CD4-positive, alpha-beta T cell (primary cell): ENCODE results near the gene CRELD1. TPM values are rescaled to one million over a fixed set of nuclear protein-coding genes. Genes with fewer than 3 reads are reported as not detected.
"Not testable (repeated sequence)": the region's sequence is repeated elsewhere in the genome, so short reads cannot be mapped to it uniquely, and the experiment has no call there.

Experiments
- ATAC-seq: fragments of 200-7000 bp; cut with Tn5 transposase; one replicate; pipeline ENCODE4 v1.10.0; 2022; ENCODE audit warnings: mild to moderate bottlenecking; ENCODE audit not compliant: poor library complexity
- CTCF ChIA-PET: fragments of 350-600 bp; sonication (Branson Sonifier 250); formaldehyde crosslinking; loops from one replicate; lab custom pipeline; 2021; ENCODE audit warnings: antibody characterized with exemption, inconsistent platforms; lab: Charles Lee
- POLR2A ChIA-PET: fragments of 350-600 bp; sonication (Branson Sonifier 250); formaldehyde crosslinking; loops from one replicate; lab custom pipeline; 2021; ENCODE audit warnings: antibody characterized with exemption, inconsistent platforms; lab: Charles Lee
- DNase-seq, 14 experiments: peaks; one replicate each; pipeline ENCODE4 v3.0.0-alpha.2; 2013 to 2020; ENCODE audit warnings: mixed read lengths in 2 of 14
- H3K27ac ChIP-seq, 2 donors: one replicate each; pipeline versions ENCODE4 v1.5.1 to v1.7.0; 2013; ENCODE audit warnings: low read length in 2 of 2, low read depth in 1 of 2, mild to moderate bottlenecking in 1 of 2
- H3K27me3 ChIP-seq, 2 experiments: 1 replicate in 1 of 2; 2 replicates in 1 of 2; pipeline versions ENCODE4 v1.6.1 to v1.7.0; 2013; ENCODE audit warnings: low read length in 2 of 2, control low read depth in 1 of 2, mild to moderate bottlenecking in 1 of 2, moderate library complexity in 1 of 2; ENCODE audit not compliant: insufficient read depth in 2 of 2, control insufficient read depth in 1 of 2
- H3K36me3 ChIP-seq: one replicate; pipeline ENCODE4 v1.6.1; 2013; ENCODE audit warnings: low read length, control low read depth; ENCODE audit not compliant: insufficient read depth
- H3K4me1 ChIP-seq: one replicate; pipeline ENCODE4 v1.6.1; 2013; ENCODE audit warnings: low read length, control low read depth; ENCODE audit not compliant: insufficient read depth
- H3K4me3 ChIP-seq: one replicate; pipeline ENCODE4 v1.5.1; 2013; ENCODE audit warnings: mild to moderate bottlenecking, low read length, moderate library complexity
- H3K9me3 ChIP-seq, 2 experiments: 1 replicate in 1 of 2; 2 replicates in 1 of 2; pipeline versions ENCODE4 v1.6.1 to v1.7.0; 2013; ENCODE audit warnings: low read length in 2 of 2, mild to moderate bottlenecking in 2 of 2, control low read depth in 1 of 2, moderate library complexity in 1 of 2; ENCODE audit not compliant: control insufficient read depth in 1 of 2, insufficient read depth in 1 of 2
- H3K27ac Mint-ChIP-seq: one replicate; pipeline ENCODE4 v1.8.0; 2020; ENCODE audit warnings: mixed read lengths
- H3K27me3 Mint-ChIP-seq: one replicate; pipeline ENCODE4 v1.8.0; 2021; ENCODE audit warnings: mixed read lengths
- H3K36me3 Mint-ChIP-seq: one replicate; pipeline ENCODE4 v1.8.0; 2021; ENCODE audit warnings: low read depth, mixed read lengths
- H3K4me1 Mint-ChIP-seq: one replicate; pipeline ENCODE4 v1.8.0; 2021; ENCODE audit warnings: low read depth, mixed read lengths
- H3K4me3 Mint-ChIP-seq: one replicate; pipeline ENCODE4 v1.8.0; 2020; ENCODE audit warnings: mild to moderate bottlenecking, mixed read lengths
- H3K9me3 Mint-ChIP-seq: one replicate; pipeline ENCODE4 v1.8.0; 2020; ENCODE audit warnings: mixed read lengths
- intact Hi-C, 2 experiments: fragments of 100-400 bp; cut with DNase I in 1 of 2; cut with micrococcal nuclease in 1 of 2; formaldehyde crosslinking; loops; one replicate each; pipeline versions ENCODE4 v1.15.1 to v1.9.0; 2023 to 2025; cut with DNase I, micrococcal nuclease
- total RNA-seq, 174 experiments: library from RNA in 2 of 174; stranded (reverse) in 2 of 174; gene quantifications; one replicate each; pipeline ENCODE4 v1.2.3 and lab custom pipeline; 2021 to 2026
- TF ChIP-seq, protein P1 (sequence below): fragments of 200-600 bp; IDR thresholded peaks from one replicate; pipeline ENCODE4 v1.8.0; 2022; ENCODE audit warnings: antibody characterized with exemption, mild to moderate bottlenecking

The CRELD1 gene
- total RNA-seq, 2 experiments from 2014 or later, result 10.7 to 12.4 TPM

DNA sequence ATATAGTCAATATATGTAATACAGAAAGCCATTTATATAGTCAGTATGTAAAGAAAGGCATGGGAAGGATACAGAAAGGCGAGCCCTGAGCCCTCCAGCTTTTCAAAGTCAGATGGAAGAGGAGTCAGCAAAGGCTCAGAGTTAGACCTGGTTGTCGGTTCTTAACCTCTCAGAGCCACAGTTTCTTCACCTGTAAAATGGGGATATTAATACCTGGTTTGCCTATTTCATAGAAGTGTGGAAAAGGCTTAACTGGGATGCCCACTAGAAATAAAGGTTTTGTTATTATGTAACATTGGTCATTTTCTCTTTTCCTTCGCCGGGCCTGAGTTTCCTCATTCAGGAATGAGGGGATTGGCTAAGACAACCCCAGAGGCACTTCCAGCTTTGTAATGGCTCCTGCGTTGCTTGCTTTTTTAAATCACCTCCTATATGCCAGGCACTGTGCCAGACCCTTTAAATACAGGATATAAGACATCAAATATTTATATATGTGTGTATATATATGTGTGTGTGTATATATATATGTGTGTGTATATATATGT lies 2.4 kb downstream of the CRELD1 start:
- Histone ChIP-seq H3K36me3 (peaks cover 30% of the 10 kb centered on the region), H3K27ac (no peak overlapping the region), H3K4me1 (peaks cover 45% of the 10 kb centered on the region), H3K27me3 (no peaks in the 10 kb centered on the region), H3K9me3 (no peaks in the 10 kb centered on the region), H3K4me3 (no peak overlapping the region)
- TF ChIP-seq, protein P1, sequence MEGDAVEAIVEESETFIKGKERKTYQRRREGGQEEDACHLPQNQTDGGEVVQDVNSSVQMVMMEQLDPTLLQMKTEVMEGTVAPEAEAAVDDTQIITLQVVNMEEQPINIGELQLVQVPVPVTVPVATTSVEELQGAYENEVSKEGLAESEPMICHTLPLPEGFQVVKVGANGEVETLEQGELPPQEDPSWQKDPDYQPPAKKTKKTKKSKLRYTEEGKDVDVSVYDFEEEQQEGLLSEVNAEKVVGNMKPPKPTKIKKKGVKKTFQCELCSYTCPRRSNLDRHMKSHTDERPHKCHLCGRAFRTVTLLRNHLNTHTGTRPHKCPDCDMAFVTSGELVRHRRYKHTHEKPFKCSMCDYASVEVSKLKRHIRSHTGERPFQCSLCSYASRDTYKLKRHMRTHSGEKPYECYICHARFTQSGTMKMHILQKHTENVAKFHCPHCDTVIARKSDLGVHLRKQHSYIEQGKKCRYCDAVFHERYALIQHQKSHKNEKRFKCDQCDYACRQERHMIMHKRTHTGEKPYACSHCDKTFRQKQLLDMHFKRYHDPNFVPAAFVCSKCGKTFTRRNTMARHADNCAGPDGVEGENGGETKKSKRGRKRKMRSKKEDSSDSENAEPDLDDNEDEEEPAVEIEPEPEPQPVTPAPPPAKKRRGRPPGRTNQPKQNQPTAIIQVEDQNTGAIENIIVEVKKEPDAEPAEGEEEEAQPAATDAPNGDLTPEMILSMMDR, result no peak
- no peak overlapping the region for H3K4me3 Mint-ChIP-seq
- ChIA-PET CTCF (interaction anchor here (1.9 kb wide), 1 partner anchor 15 kb away, joined by 4 read pairs; the partner anchor contains the start of gene PRRT3), POLR2A (interaction anchor here (4.1 to 5.1 kb wide), 2 partner anchors 11 to 15 kb away, joined by 66 to 86 read pairs; partner anchors contain the start of gene PRRT3)
- H3K9me3 Mint-ChIP-seq, result no peaks in the 10 kb centered on the region
- intact Hi-C loops, result loop anchor here (2.0 to 10.0 kb wide), 3 partner anchors 51 to 349 kb away; partner anchors contain the start of genes EMC3 (in 1 of the 2) and VHL (in 1 of the 2)
- DNase-seq, result no peak
- peak overlapping the region; percentile 99 for H3K27ac Mint-ChIP-seq
- ATAC-seq, result no peak
- H3K27me3 Mint-ChIP-seq, result no peaks in the 10 kb centered on the region
- peaks cover 57% of the 10 kb centered on the region for H3K4me1 Mint-ChIP-seq
- H3K36me3 Mint-ChIP-seq, result peaks cover 38% of the 10 kb centered on the region

DNA sequence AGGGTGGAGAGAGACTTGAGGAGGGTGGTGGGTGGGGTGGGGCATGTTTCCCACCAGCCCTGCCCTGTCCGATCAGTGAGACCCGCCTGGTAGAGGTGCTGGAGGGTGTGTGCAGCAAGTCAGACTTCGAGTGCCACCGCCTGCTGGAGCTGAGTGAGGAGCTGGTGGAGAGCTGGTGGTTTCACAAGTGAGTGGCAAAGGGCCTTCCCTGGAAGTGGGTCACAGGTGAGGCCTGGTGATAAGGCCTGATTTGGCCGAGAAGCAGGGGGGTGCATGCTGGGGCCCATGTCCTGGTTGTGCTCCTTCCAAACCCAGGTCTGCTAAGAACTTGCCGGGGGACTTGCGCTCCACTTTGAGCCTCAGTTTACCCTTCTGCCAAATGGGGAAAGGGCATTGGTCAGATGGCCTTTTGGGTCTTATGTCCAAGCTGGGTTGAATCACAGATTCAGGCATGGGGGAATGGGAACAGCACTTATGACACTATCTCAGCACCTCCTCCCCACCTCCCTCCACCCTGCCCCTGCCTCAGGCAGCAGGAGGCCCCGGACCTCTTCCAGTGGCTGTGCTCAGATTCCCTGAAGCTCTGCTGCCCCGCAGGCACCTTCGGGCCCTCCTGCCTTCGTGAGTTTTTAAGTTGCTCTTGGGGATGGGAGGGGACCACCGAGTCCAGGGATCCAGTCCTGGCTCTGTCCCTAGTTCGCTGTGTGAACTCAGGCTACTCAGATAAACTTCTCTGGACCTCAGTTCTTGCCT lies 4.0 kb downstream of the CRELD1 start:
- Mint-ChIP-seq H3K4me1 (peaks cover 44% of the 10 kb centered on the region), H3K4me3 (no peak overlapping the region), H3K27ac (no peak overlapping the region), H3K9me3 (no peaks in the 10 kb centered on the region), H3K27me3 (no peaks in the 10 kb centered on the region), H3K36me3 (peaks cover 50% of the 10 kb centered on the region)
- H3K9me3 ChIP-seq, result no peaks in the 10 kb centered on the region
- DNase-seq (no peak), ATAC-seq (no peak)
- ChIA-PET CTCF (no interaction called here), POLR2A (interaction anchor here (0.8 kb wide), 1 partner anchor 129 kb away, joined by 3 read pairs; no protein-coding TSS in a partner anchor)
- intact Hi-C loops, result loop anchor here in 1 of 2 experiments (10.0 kb wide), 2 partner anchors 207 to 347 kb away; partner anchors contain the start of gene VHL
- H3K27ac ChIP-seq, result no peak overlapping the region
- H3K4me3 ChIP-seq, result no peak overlapping the region
- no peaks in the 10 kb centered on the region for H3K27me3 ChIP-seq
- TF ChIP-seq, protein P1, result no peak
- H3K4me1 ChIP-seq, result peaks cover 33% of the 10 kb centered on the region
- peaks cover 36% of the 10 kb centered on the region for H3K36me3 ChIP-seq

DNA sequence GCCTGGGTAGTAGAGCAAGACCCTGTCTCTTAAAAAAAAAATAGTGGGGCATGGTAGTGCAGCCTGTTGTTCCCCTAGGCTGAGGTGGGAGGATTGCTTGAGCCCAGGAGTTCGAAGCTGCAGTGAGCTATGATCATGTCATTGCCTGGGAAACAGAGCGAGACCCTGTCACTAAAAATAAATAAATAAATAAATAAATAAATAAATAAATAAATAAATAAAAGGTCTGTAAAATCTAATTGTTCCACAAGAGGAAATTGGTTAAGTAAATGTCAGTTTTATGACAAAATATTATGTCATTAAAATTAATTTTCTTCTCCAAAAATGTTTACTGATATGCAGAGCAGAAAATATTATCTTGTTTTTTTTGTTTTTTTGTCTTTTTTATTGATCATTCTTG lies 5.3 kb downstream of the CRELD1 start:
- no peaks in the 10 kb centered on the region for H3K9me3 ChIP-seq
- no peak overlapping the region for H3K4me3 Mint-ChIP-seq
- peaks cover 36% of the 10 kb centered on the region for H3K36me3 ChIP-seq
- H3K36me3 Mint-ChIP-seq, result peaks cover 51% of the 10 kb centered on the region
- no peaks in the 10 kb centered on the region for H3K27me3 ChIP-seq
- no peak for DNase-seq
- no peak overlapping the region for H3K4me3 ChIP-seq
- ChIA-PET POLR2A (no interaction called here), CTCF (no interaction called here)
- TF ChIP-seq, protein P1, result no peak
- intact Hi-C loops, result loop anchor here in 1 of 2 experiments (10.0 kb wide), 2 partner anchors 206 to 346 kb away; partner anchors contain the start of gene VHL
- no peak overlapping the region for H3K27ac ChIP-seq
- ATAC-seq, result no peak
- no peak overlapping the region for H3K27ac Mint-ChIP-seq
- no peaks in the 10 kb centered on the region for H3K9me3 Mint-ChIP-seq
- peaks cover 23% of the 10 kb centered on the region for H3K4me1 ChIP-seq
- H3K4me1 Mint-ChIP-seq, result peaks cover 31% of the 10 kb centered on the region
- no peaks in the 10 kb centered on the region for H3K27me3 Mint-ChIP-seq

DNA sequence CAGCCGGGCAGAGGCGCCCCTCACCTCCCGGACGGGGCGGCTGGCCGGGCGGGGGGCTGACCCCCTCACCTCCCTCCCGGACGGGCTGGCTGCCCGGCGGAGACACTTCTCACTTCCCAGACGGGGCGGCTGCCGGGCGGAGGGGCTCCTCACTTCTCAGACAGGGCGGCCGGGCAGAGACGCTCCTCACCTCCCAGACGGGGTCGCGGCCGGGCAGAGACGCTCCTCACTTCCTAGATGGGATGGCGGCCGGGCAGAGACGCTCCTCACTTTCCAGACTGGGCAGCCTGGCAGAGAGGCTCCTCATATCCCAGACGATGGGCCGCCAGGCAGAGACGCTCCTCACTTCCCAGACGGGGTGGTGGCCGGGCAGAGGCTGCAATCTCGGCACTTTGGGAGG lies 6.3 kb downstream of the CRELD1 start:
- H3K27me3 ChIP-seq, H3K27ac ChIP-seq, H3K27ac Mint-ChIP-seq, POLR2A ChIA-PET, H3K9me3 ChIP-seq, H3K9me3 Mint-ChIP-seq, H3K4me3 ChIP-seq, ATAC-seq, DNase-seq, H3K27me3 Mint-ChIP-seq, CTCF ChIA-PET, H3K4me3 Mint-ChIP-seq: not testable (repeated sequence)
- intact Hi-C loops, result loop anchor here in 1 of 2 experiments (10.0 kb wide), 2 partner anchors 205 to 345 kb away; partner anchors contain the start of gene VHL
- peaks cover 22% of the 10 kb centered on the region for H3K4me1 Mint-ChIP-seq
- Histone ChIP-seq H3K36me3 (peaks cover 39% of the 10 kb centered on the region), H3K4me1 (peaks cover 13% of the 10 kb centered on the region)
- peaks cover 46% of the 10 kb centered on the region for H3K36me3 Mint-ChIP-seq
